ENCODE measurements around the gene CTPS1.

CTPS1 gene

GRCh38 chr1:41019353-41019745, 39.9 kb downstream of the CTPS1 start:
- no peak for DNase-seq (ENCODE audit: low read depth)
- TF ChIP-seq CTCF (IDR thresholded peaks at IDR 0.05; ENCODE audit: insufficient read depth, low read depth, low read length, missing control alignments), result no peak
- no peak overlapping the region for H3K4me3 ChIP-seq (ENCODE audit: low read length)

- no peak for TF ChIP-seq CTCF (IDR thresholded peaks at IDR 0.05; ENCODE audit: insufficient read depth, low read depth, low read length, missing control alignments)
- no peak for DNase-seq (ENCODE audit: low read depth)
- no peak overlapping the region for H3K4me3 ChIP-seq (ENCODE audit: low read length)
Measured at GRCh38 chr1:41020109-41020576, 40.6 kb downstream of the CTPS1 start.

GRCh38 chr1:41020654-41021053, 41.2 kb downstream of the CTPS1 start:
- TF ChIP-seq CTCF (IDR thresholded peaks at IDR 0.05; ENCODE audit: insufficient read depth, low read depth, low read length, missing control alignments), result no peak
- H3K4me3 ChIP-seq (ENCODE audit: low read length), result no peak overlapping the region
- DNase-seq (ENCODE audit: low read depth), result no peak

GRCh38 chr1:41021526-41022308, 42.2 kb downstream of the CTPS1 start, which contains the start of gene SLFNL1:
Gene SLFNL1, minus strand, starts transcription at chr1:41021725. Its CDS starts 1,065 bp downstream, at chr1:41020660.
- TF ChIP-seq CTCF (IDR thresholded peaks at IDR 0.05; ENCODE audit: insufficient read depth, low read depth, low read length, missing control alignments), result peak; percentile 3
- H3K4me3 ChIP-seq (ENCODE audit: low read length), result no peak within 1 kb of the TSS
- DNase-seq (ENCODE audit: low read depth), result no peak

- no peak overlapping the region for H3K4me3 ChIP-seq (ENCODE audit: low read length)
- TF ChIP-seq CTCF (IDR thresholded peaks at IDR 0.05; ENCODE audit: insufficient read depth, low read depth, low read length, missing control alignments), result no peak
- DNase-seq (ENCODE audit: low read depth), result no peak
Measured at GRCh38 chr1:41022424-41022823, 42.9 kb downstream of the CTPS1 start.

- no peak for DNase-seq (ENCODE audit: low read depth)
- TF ChIP-seq CTCF (IDR thresholded peaks at IDR 0.05; ENCODE audit: insufficient read depth, low read depth, low read length, missing control alignments), result no peak
- H3K4me3 ChIP-seq (ENCODE audit: low read length), result no peak overlapping the region
Measured at GRCh38 chr1:41023279-41023990, 43.9 kb downstream of the CTPS1 start.
